SK-N-SH (cell line): ENCODE measurements around the gene LTC4S.

Source experiments
- NFIC ChIP-seq: IDR thresholded peaks from 2 replicates; pipeline ENCODE4 v1.4.0; 2012; ENCODE audit warnings: borderline replicate concordance
- POLR2AphosphoS5 ChIP-seq: IDR thresholded peaks from 2 replicates; pipeline ENCODE4 v1.6.1; 2012; ENCODE audit warnings: low read depth, low read length
- RXRA ChIP-seq: IDR thresholded peaks from 2 replicates; pipeline ENCODE4 v1.4.0; 2012; ENCODE audit warnings: low read depth, mild to moderate bottlenecking, borderline replicate concordance
- TAF1 ChIP-seq: IDR thresholded peaks from 2 replicates; pipeline ENCODE4 v1.6.1; 2012; ENCODE audit warnings: low read depth, mild to moderate bottlenecking, low read length, moderate library complexity, borderline replicate concordance
- TF ChIP-seq, protein P1 (sequence below): fragments of 200-600 bp; sonication (generic); IDR thresholded peaks from 2 replicates; pipeline ENCODE4 v1.6.1; 2017; ENCODE audit warnings: antibody characterized with exemption, mild to moderate bottlenecking, moderate library complexity
- TF ChIP-seq, protein P2 (sequence below): IDR thresholded peaks from 2 replicates; pipeline ENCODE4 v1.4.0; 2012; ENCODE audit warnings: low read depth
- TF ChIP-seq, protein P3 (sequence below): fragments of 150-350 bp; IDR thresholded peaks from 2 replicates; pipeline ENCODE4 v1.6.1; 2016; ENCODE audit warnings: mild to moderate bottlenecking, low read depth, low read length

DNA sequence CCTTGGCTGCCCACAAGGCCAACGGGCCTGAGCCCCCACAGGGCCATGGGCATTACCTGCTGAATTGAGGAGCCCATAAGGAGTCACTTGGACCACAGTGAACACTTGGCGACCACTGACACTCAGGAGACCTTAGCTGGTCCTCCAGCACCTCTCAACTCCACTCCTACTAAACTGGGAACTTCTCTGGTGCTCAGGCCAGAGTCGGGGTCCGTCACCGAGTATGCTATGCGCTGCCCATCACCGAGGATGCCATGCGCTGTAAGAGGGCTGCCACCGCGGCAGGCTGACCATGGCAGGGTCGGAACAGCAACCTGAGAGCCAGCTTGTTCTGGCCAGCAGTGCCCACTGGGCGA is 26.3 kb downstream of the LTC4S start:
- TF ChIP-seq, protein P1, sequence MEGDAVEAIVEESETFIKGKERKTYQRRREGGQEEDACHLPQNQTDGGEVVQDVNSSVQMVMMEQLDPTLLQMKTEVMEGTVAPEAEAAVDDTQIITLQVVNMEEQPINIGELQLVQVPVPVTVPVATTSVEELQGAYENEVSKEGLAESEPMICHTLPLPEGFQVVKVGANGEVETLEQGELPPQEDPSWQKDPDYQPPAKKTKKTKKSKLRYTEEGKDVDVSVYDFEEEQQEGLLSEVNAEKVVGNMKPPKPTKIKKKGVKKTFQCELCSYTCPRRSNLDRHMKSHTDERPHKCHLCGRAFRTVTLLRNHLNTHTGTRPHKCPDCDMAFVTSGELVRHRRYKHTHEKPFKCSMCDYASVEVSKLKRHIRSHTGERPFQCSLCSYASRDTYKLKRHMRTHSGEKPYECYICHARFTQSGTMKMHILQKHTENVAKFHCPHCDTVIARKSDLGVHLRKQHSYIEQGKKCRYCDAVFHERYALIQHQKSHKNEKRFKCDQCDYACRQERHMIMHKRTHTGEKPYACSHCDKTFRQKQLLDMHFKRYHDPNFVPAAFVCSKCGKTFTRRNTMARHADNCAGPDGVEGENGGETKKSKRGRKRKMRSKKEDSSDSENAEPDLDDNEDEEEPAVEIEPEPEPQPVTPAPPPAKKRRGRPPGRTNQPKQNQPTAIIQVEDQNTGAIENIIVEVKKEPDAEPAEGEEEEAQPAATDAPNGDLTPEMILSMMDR = no peak
- TF ChIP-seq, protein P2, sequence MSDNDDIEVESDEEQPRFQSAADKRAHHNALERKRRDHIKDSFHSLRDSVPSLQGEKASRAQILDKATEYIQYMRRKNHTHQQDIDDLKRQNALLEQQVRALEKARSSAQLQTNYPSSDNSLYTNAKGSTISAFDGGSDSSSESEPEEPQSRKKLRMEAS = no peak
- TF ChIP-seq, protein P3, sequence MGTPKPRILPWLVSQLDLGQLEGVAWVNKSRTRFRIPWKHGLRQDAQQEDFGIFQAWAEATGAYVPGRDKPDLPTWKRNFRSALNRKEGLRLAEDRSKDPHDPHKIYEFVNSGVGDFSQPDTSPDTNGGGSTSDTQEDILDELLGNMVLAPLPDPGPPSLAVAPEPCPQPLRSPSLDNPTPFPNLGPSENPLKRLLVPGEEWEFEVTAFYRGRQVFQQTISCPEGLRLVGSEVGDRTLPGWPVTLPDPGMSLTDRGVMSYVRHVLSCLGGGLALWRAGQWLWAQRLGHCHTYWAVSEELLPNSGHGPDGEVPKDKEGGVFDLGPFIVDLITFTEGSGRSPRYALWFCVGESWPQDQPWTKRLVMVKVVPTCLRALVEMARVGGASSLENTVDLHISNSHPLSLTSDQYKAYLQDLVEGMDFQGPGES = no peak
- TF ChIP-seq RXRA (no peak), TAF1 (no peak), NFIC (no peak), POLR2AphosphoS5 (no peak)
